ENCODE results near the gene MDGA2. TPM values are rescaled to one million over a fixed set of nuclear protein-coding genes. Genes with fewer than 3 reads are reported as not detected.
A peak's percentile ranks its signal among the peaks of the same experiment; 100 is the strongest.

Gene MDGA2
- polyA plus RNA-seq, 1 donor = 0.82 TPM

- H3K36me3 ChIP-seq (ENCODE audit: control insufficient read depth, insufficient read depth, low read length) = no peaks in the 10 kb centered on the region
- no peaks in the 10 kb centered on the region for H3K27me3 ChIP-seq (ENCODE audit: control insufficient read depth, insufficient read depth, low read length)
- H3K4me1 ChIP-seq (ENCODE audit: control insufficient read depth, insufficient read depth, low read length) = no peaks in the 10 kb centered on the region
- H3K9me3 ChIP-seq (ENCODE audit: control insufficient read depth, low read depth, low read length) = no peaks in the 10 kb centered on the region
- DNase-seq = no peak
- H3K27ac ChIP-seq (ENCODE audit: low read length) = no peak overlapping the region
- no peak overlapping the region for H3K4me3 ChIP-seq (ENCODE audit: low read length)
- 100% methylated on average over 1 of the region's 2 CpGs for WGBS (ENCODE audit: insufficient coverage, low lambda C conversion rate)
These were observed 125.5 kb downstream of the MDGA2 start for GRCh38 chr14:47549886-47550285.

GRCh38 chr14:47543459-47543858 is 131.9 kb downstream of the MDGA2 start:
- Histone ChIP-seq H3K4me3 (ENCODE audit: low read length) (no peak overlapping the region), H3K27me3 (ENCODE audit: control insufficient read depth, insufficient read depth, low read length) (no peaks in the 10 kb centered on the region), H3K9me3 (ENCODE audit: control insufficient read depth, low read depth, low read length) (no peaks in the 10 kb centered on the region), H3K27ac (ENCODE audit: low read length) (no peak overlapping the region), H3K36me3 (ENCODE audit: control insufficient read depth, insufficient read depth, low read length) (no peaks in the 10 kb centered on the region), H3K4me1 (ENCODE audit: control insufficient read depth, insufficient read depth, low read length) (no peaks in the 10 kb centered on the region)
- DNase-seq = no peak
- no CpG with 5 or more reads among the region's 1 CpG for WGBS (ENCODE audit: insufficient coverage, low lambda C conversion rate)

DNA sequence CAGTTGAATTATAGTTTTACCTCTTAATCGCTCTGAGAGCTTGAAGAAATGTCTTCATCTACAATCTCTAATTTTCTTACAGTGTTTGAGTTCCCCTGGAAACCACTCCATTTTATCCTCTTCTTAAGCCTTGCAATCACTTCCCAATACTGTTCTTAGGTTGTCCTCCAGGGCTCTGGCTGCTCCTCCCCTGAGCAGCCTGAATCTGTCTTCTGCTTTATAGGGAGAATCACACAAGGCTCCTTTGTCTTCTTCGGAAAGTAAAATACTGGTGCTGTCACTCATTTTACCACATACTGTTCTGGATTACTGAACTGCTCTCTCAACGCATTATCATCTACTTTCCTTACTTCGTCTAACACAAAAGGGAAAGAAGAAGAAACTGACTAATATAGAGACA is 133.7 kb downstream of the MDGA2 start:
- H3K27ac ChIP-seq (ENCODE audit: low read length) = no peak overlapping the region
- DNase-seq = no peak
- no CpG with 5 or more reads among the region's 4 CpGs for WGBS (ENCODE audit: insufficient coverage, low lambda C conversion rate)
- no peak overlapping the region for H3K4me3 ChIP-seq (ENCODE audit: low read length)
- H3K4me1 ChIP-seq (ENCODE audit: control insufficient read depth, insufficient read depth, low read length) = no peaks in the 10 kb centered on the region
- H3K9me3 ChIP-seq (ENCODE audit: control insufficient read depth, low read depth, low read length) = no peaks in the 10 kb centered on the region
- no peaks in the 10 kb centered on the region for H3K36me3 ChIP-seq (ENCODE audit: control insufficient read depth, insufficient read depth, low read length)
- no peaks in the 10 kb centered on the region for H3K27me3 ChIP-seq (ENCODE audit: control insufficient read depth, insufficient read depth, low read length)

GRCh38 chr14:47539031-47539461 is 136.4 kb downstream of the MDGA2 start:
- no peaks in the 10 kb centered on the region for H3K9me3 ChIP-seq (ENCODE audit: control insufficient read depth, low read depth, low read length)
- peak in 1 of 2 donors; percentile 11 for DNase-seq
- H3K27me3 ChIP-seq (ENCODE audit: control insufficient read depth, insufficient read depth, low read length) = no peaks in the 10 kb centered on the region
- no peaks in the 10 kb centered on the region for H3K4me1 ChIP-seq (ENCODE audit: control insufficient read depth, insufficient read depth, low read length)
- H3K36me3 ChIP-seq (ENCODE audit: control insufficient read depth, insufficient read depth, low read length) = no peaks in the 10 kb centered on the region
- no peak overlapping the region for H3K27ac ChIP-seq (ENCODE audit: low read length)
- no peak overlapping the region for H3K4me3 ChIP-seq (ENCODE audit: low read length)
- WGBS (ENCODE audit: insufficient coverage, low lambda C conversion rate) = no CpG with 5 or more reads among the region's 3 CpGs

DNA sequence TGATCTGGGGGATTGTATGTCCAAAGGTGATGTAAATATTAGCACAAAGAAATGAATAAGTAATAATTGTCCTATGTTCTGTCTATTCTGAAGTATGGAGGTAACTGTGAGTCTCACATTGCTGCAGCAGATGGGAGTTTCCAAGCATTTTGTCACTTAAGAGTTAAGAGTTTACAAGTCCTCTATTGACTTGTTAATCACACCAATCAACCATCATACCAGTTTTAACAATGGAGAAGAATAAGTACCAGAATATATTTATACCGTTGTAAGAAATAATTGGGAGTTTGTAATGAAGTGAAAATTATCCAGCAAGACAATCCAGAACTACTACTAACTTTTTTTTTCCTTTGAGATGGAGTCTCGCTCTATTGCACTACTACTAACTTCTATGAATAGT is 139.1 kb downstream of the MDGA2 start:
- Histone ChIP-seq H3K27me3 (ENCODE audit: control insufficient read depth, insufficient read depth, low read length) (no peaks in the 10 kb centered on the region), H3K36me3 (ENCODE audit: control insufficient read depth, insufficient read depth, low read length) (no peaks in the 10 kb centered on the region), H3K4me1 (ENCODE audit: control insufficient read depth, insufficient read depth, low read length) (no peaks in the 10 kb centered on the region), H3K27ac (ENCODE audit: low read length) (no peak overlapping the region), H3K4me3 (ENCODE audit: low read length) (no peak overlapping the region), H3K9me3 (ENCODE audit: control insufficient read depth, low read depth, low read length) (no peaks in the 10 kb centered on the region)
- DNase-seq = no peak
- WGBS (ENCODE audit: insufficient coverage, low lambda C conversion rate) = no CpG with 5 or more reads among the region's 2 CpGs

DNA sequence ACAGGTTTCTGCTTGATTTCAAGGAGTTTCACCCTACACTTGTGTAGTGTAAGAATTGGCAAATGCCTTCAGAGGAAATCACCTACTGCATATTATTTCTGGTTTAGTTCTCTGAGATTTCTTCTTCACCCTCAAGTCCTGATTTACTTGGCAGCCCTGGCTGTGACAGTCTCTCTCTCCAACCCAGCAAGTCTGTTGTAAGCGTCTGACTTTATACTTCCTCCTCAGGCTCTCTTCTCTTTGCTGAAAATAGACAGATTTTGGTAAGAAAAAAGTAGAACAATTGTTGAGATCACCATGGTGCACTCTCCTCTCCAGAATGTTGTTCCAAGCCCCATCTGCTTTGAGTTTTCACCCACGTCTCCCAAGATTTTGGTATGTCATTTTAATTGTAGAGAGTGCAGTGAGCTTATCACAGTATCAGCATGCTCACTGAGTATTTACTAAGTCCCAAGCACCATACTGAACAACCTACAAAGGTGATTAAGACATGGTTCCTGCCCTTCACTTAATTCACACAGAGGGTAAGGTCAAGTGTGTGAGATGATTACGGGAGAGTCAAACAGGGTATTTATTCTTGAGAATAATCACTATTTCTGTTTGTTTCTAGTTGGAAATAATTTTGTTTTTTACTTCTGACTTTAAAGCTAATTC is 148.7 kb downstream of the MDGA2 start:
- H3K4me3 ChIP-seq (ENCODE audit: low read length) = no peak overlapping the region
- no CpG with 5 or more reads among the region's 3 CpGs for WGBS (ENCODE audit: insufficient coverage, low lambda C conversion rate)
- no peaks in the 10 kb centered on the region for H3K4me1 ChIP-seq (ENCODE audit: control insufficient read depth, insufficient read depth, low read length)
- H3K27me3 ChIP-seq (ENCODE audit: control insufficient read depth, insufficient read depth, low read length) = no peaks in the 10 kb centered on the region
- H3K27ac ChIP-seq (ENCODE audit: low read length) = no peak overlapping the region
- H3K9me3 ChIP-seq (ENCODE audit: control insufficient read depth, low read depth, low read length) = no peaks in the 10 kb centered on the region
- DNase-seq = no peak
- no peaks in the 10 kb centered on the region for H3K36me3 ChIP-seq (ENCODE audit: control insufficient read depth, insufficient read depth, low read length)

DNA sequence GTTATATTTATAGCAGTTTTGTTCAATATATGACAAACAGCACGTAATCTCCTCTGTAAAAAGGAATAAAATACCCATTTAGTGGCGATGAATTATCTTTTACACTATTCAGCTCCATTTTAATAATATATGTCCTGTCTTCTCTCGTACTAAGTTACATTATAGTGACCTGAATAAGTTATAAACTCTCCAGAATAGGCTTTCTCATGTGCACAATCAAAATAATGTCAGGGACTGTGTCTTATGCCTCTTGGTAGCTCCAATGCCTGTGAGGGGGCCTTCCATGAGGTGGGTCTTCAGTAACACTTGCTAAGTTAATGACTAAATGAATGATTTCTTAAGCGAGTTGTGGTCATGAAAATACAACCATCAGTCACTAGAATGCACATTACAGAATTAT is 150.9 kb downstream of the MDGA2 start:
- Histone ChIP-seq H3K27ac (ENCODE audit: low read length) (no peak overlapping the region), H3K36me3 (ENCODE audit: control insufficient read depth, insufficient read depth, low read length) (no peaks in the 10 kb centered on the region), H3K9me3 (ENCODE audit: control insufficient read depth, low read depth, low read length) (no peaks in the 10 kb centered on the region), H3K4me1 (ENCODE audit: control insufficient read depth, insufficient read depth, low read length) (no peaks in the 10 kb centered on the region), H3K4me3 (ENCODE audit: low read length) (no peak overlapping the region), H3K27me3 (ENCODE audit: control insufficient read depth, insufficient read depth, low read length) (no peaks in the 10 kb centered on the region)
- DNase-seq = no peak
- 80% methylated on average over 1 of the region's 4 CpGs for WGBS (ENCODE audit: insufficient coverage, low lambda C conversion rate)

DNA sequence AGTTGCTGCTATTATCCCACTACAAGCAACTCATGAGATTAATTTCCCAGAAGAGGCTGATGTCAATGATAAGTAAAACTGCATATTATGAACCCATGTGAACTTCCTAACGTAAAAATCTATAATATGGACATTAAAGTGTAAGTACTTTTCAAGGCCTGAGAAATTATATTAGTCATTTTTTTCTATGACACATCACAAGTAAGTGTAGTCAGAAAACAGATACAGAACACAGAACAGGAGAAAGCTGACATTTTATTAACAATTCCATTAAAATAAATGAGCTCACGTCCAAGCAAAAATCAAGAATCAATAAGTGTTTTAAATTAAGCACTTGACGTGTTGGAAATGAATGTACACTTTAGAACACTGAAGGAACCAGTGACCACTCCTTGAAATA is 155.0 kb downstream of the MDGA2 start:
- Histone ChIP-seq H3K36me3 (ENCODE audit: control insufficient read depth, insufficient read depth, low read length) (no peaks in the 10 kb centered on the region), H3K4me3 (ENCODE audit: low read length) (no peak overlapping the region), H3K27ac (ENCODE audit: low read length) (no peak overlapping the region), H3K9me3 (ENCODE audit: control insufficient read depth, low read depth, low read length) (no peaks in the 10 kb centered on the region), H3K4me1 (ENCODE audit: control insufficient read depth, insufficient read depth, low read length) (no peaks in the 10 kb centered on the region), H3K27me3 (ENCODE audit: control insufficient read depth, insufficient read depth, low read length) (no peaks in the 10 kb centered on the region)
- WGBS (ENCODE audit: insufficient coverage, low lambda C conversion rate) = 94% methylated on average over 3 of the region's 3 CpGs
- no peak for DNase-seq

GRCh38 chr14:47511829-47512228 is 163.6 kb downstream of the MDGA2 start:
- no peak for DNase-seq
- Histone ChIP-seq H3K9me3 (ENCODE audit: control insufficient read depth, low read depth, low read length) (no peaks in the 10 kb centered on the region), H3K27ac (ENCODE audit: low read length) (no peak overlapping the region), H3K27me3 (ENCODE audit: control insufficient read depth, insufficient read depth, low read length) (no peaks in the 10 kb centered on the region), H3K4me1 (ENCODE audit: control insufficient read depth, insufficient read depth, low read length) (no peaks in the 10 kb centered on the region), H3K36me3 (ENCODE audit: control insufficient read depth, insufficient read depth, low read length) (no peaks in the 10 kb centered on the region), H3K4me3 (ENCODE audit: low read length) (no peak overlapping the region)
- WGBS (ENCODE audit: insufficient coverage, low lambda C conversion rate) = 89% methylated on average over 1 of the region's 2 CpGs

GRCh38 chr14:47509957-47510356 is 165.4 kb downstream of the MDGA2 start:
- no CpG with 5 or more reads among the region's 5 CpGs for WGBS (ENCODE audit: insufficient coverage, low lambda C conversion rate)
- H3K4me3 ChIP-seq (ENCODE audit: low read length) = no peak overlapping the region
- H3K36me3 ChIP-seq (ENCODE audit: control insufficient read depth, insufficient read depth, low read length) = no peaks in the 10 kb centered on the region
- no peaks in the 10 kb centered on the region for H3K9me3 ChIP-seq (ENCODE audit: control insufficient read depth, low read depth, low read length)
- no peaks in the 10 kb centered on the region for H3K4me1 ChIP-seq (ENCODE audit: control insufficient read depth, insufficient read depth, low read length)
- no peak overlapping the region for H3K27ac ChIP-seq (ENCODE audit: low read length)
- H3K27me3 ChIP-seq (ENCODE audit: control insufficient read depth, insufficient read depth, low read length) = no peaks in the 10 kb centered on the region
- DNase-seq = no peak

DNA sequence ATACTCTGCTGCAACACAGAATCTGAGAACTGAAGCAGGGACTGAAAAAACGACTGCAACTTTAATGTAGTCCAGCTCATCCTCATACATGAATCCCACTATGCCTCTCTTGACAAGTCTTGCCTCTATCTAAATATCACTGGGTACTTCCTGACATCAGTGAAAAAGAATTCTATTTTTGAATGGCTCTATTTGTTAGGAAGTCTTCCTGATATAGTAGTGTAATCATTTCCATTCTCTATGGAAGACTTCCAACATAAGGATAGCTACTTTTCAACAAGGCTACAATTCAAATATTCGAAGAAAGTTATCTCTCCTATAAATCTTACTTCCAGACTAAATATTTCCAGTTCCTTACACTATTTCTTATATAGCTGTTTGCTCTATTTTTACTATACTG is 167.5 kb downstream of the MDGA2 start:
- Histone ChIP-seq H3K27ac (ENCODE audit: low read length) (no peak overlapping the region), H3K27me3 (ENCODE audit: control insufficient read depth, insufficient read depth, low read length) (no peaks in the 10 kb centered on the region), H3K4me1 (ENCODE audit: control insufficient read depth, insufficient read depth, low read length) (no peaks in the 10 kb centered on the region), H3K36me3 (ENCODE audit: control insufficient read depth, insufficient read depth, low read length) (no peaks in the 10 kb centered on the region), H3K4me3 (ENCODE audit: low read length) (no peak overlapping the region), H3K9me3 (ENCODE audit: control insufficient read depth, low read depth, low read length) (no peaks in the 10 kb centered on the region)
- no peak for DNase-seq
- 100% methylated on average over 1 of the region's 2 CpGs for WGBS (ENCODE audit: insufficient coverage, low lambda C conversion rate)

Measured in large intestine (tissue), 3 donors.